Measurements from ENCODE around the gene SRC. TPM values are rescaled to one million over a fixed set of nuclear protein-coding genes. Genes with fewer than 3 reads are reported as not detected.

Gene SRC
- total and polyA plus RNA-seq, 2 of the 8 experiments (the other 6 are each of a cell fraction or from before 2014, with no cell fraction given) = 27.6 to 28.8 TPM

DNA sequence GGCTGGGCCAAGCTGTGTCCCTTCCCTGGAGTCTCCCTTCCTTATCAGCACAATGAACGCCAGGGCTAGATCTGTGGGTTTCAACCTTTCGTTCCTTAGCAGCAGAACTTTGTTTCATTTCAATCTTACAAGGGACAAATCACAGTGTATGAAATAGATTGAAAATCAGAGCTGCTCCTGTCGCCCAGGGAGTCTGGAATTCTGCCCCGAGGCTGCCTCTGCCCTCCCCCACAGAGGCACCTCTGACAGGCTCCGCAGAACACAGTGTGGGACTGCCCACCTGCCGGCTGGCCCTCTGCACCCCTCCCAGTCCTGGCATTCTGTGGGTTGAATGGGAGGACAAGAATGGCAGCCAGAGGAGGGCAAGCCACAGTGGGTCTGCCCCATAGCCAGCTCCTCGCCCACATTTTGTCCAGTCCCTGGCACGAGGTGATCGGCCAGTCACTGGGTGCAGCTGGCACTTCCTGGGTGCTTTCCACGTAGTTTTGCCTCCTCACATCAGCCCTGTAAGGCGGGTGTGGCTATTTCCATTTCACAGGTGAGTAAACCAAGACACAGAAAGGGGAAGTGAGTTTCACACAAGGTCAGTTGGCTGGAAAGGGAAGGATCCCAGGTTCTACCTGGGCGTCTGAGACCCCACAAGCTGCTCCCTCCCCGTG lies 30.4 kb upstream of the SRC start:
- CTCF ChIA-PET (ENCODE audit: partially characterized antibody) = interaction anchor here (0.8 to 3.6 kb wide), 4 partner anchors 9 to 46 kb away, joined by 5 to 14 read pairs (median 8); no protein-coding TSS in a partner anchor
- POLR2A ChIA-PET (ENCODE audit: partially characterized antibody) = interaction anchor here (0.6 to 2.7 kb wide), 5 partner anchors 10 to 39 kb away, joined by 3 to 6 read pairs (median 3); partner anchors contain the start of gene MANBAL
- no peak overlapping the region; the same call in 1 of the 2 replicates for H4K8ac ChIP-seq (ENCODE audit: extremely low read depth, insufficient read depth, low read length)
- H3K9ac ChIP-seq (replicated peaks in 1 of 4; ENCODE audit: extremely low read depth in 1 of 4, low read depth in 3 of 4, low read length in 3 of 4) = no peak overlapping the region
- H2BK20ac ChIP-seq (ENCODE audit: low read length) = no peak overlapping the region
- peaks cover 6% of the 10 kb centered on the region; the same call in 1 of the 2 replicates for H3K79me1 ChIP-seq (ENCODE audit: low read depth, low read length)
- no peak overlapping the region for H3K4me2 ChIP-seq (ENCODE audit: insufficient read depth in 1 of 2, low read depth in 2 of 2, low read length in 2 of 2)
- no peak overlapping the region for H3K56ac ChIP-seq (replicated peaks; ENCODE audit: insufficient read length, low read depth, low read length)
- FAIRE-seq = no peak
- no peaks in the 10 kb centered on the region for H3K9me3 ChIP-seq (ENCODE audit: insufficient read depth in 2 of 2, low read depth in 1 of 2, low read length in 1 of 2)
- H3K23me2 ChIP-seq (ENCODE audit: low read depth, low read length) = no peaks in the 10 kb centered on the region
- no peak overlapping the region for H2AFZ ChIP-seq (ENCODE audit: low read length)
- H2AK5ac ChIP-seq (ENCODE audit: low read depth, low read length) = no peak overlapping the region
- no peak overlapping the region for H3K14ac ChIP-seq (ENCODE audit: insufficient read length)
- DNase-seq (ENCODE audit: low read depth in 1 of 2, low spot score in 2 of 2) = no peak
- H4K5ac ChIP-seq (ENCODE audit: insufficient read length, low read depth, low read length) = no peak overlapping the region
- no peak overlapping the region for H3K23ac ChIP-seq (ENCODE audit: insufficient read length)
- H3K27ac ChIP-seq (ENCODE audit: low read depth, low read length) = no peak overlapping the region
- H3K18ac ChIP-seq (ENCODE audit: extremely low read depth, low read length) = no peak overlapping the region; the same call in 1 of the 2 replicates
- no peak overlapping the region for H3K4me3 ChIP-seq (ENCODE audit: extremely low read depth in 1 of 4, insufficient read depth in 2 of 4, low read depth in 3 of 4, low read length in 4 of 4)
- H3K36me3 ChIP-seq (ENCODE audit: control insufficient read depth in 2 of 4, insufficient read depth in 4 of 4, low read length in 3 of 4) = peaks cover 0 to 8% (median under 1%) of the 10 kb centered on the region in 4 experiments; a peak in 3 of 8 replicates
- H2BK12ac ChIP-seq (ENCODE audit: low read depth, low read length) = no peak overlapping the region
- no peak overlapping the region; the same call in 1 of the 2 replicates for H2BK15ac ChIP-seq (ENCODE audit: low read length)
- no peaks in the 10 kb centered on the region for H3K27me3 ChIP-seq (replicated peaks in 1 of 4; ENCODE audit: control insufficient read depth in 3 of 4, extremely low read depth in 1 of 4, insufficient read depth in 3 of 4, low read length in 3 of 4)
- H4K20me1 ChIP-seq (replicated peaks in 1 of 2; ENCODE audit: control insufficient read depth in 1 of 2, insufficient read depth in 2 of 2, low read length in 2 of 2) = no peaks in the 10 kb centered on the region
- 91% methylated on average over 13 of the region's 13 CpGs; no CpG with 5 or more reads in 1 of the 2 experiments for WGBS, 2 experiments (ENCODE audit: extremely low coverage in 1 of 2, insufficient coverage in 1 of 2, insufficient read length in 1 of 2, insufficient replicate concordance in 2 of 2, low coverage in 1 of 2, low lambda C conversion rate in 2 of 2, missing lambda C conversion rate in 1 of 2)
- no peak overlapping the region for H2BK120ac ChIP-seq (replicated peaks; ENCODE audit: low read depth, low read length)
- H3K4ac ChIP-seq (replicated peaks; ENCODE audit: insufficient read length, low read depth, low read length) = no peak overlapping the region
- peaks cover 2 to 9% (median 7%) of the 10 kb centered on the region in 4 experiments; a peak in 5 of 7 replicates for H3K4me1 ChIP-seq (replicated peaks in 1 of 4; ENCODE audit: control insufficient read depth in 3 of 4, insufficient read depth in 4 of 4, low read length in 3 of 4)
- no peaks in the 10 kb centered on the region for H3K79me2 ChIP-seq (ENCODE audit: control insufficient read depth in 1 of 2, insufficient read depth in 2 of 2, low read length in 2 of 2)
- H4K91ac ChIP-seq (replicated peaks; ENCODE audit: insufficient read length, low read length) = no peak overlapping the region
- peak overlapping the region; percentile 66; the same call in 1 of the 2 replicates for H2BK5ac ChIP-seq (ENCODE audit: low read depth, low read length)
- no peak for TF ChIP-seq CTBP2 (IDR thresholded peaks at IDR 0.05; ENCODE audit: borderline replicate concordance, insufficient read depth, insufficient read length, low read length)
- TF ChIP-seq ASH2L (IDR thresholded peaks at IDR 0.05; ENCODE audit: low read length) = no peak
- TF ChIP-seq SAP30 (IDR thresholded peaks at IDR 0.05; ENCODE audit: insufficient read depth, insufficient replicate concordance, low read length) = no peak

Measured in H1 (cell line).